GM18498 (cell line): ENCODE results near the gene HS6ST2.
"Not testable (repeated sequence)": the region's sequence is repeated elsewhere in the genome, so short reads cannot be mapped to it uniquely, and the experiment has no call there.

Source experiments
- ATAC-seq: cut with Tn5 transposase; IDR thresholded peaks from one replicate; pipeline ENCODE4 v1.9.1; 2021; ENCODE audit warnings: mild to moderate bottlenecking, moderate library complexity; ENCODE audit not compliant: unreplicated experiment

HS6ST2 gene

DNA sequence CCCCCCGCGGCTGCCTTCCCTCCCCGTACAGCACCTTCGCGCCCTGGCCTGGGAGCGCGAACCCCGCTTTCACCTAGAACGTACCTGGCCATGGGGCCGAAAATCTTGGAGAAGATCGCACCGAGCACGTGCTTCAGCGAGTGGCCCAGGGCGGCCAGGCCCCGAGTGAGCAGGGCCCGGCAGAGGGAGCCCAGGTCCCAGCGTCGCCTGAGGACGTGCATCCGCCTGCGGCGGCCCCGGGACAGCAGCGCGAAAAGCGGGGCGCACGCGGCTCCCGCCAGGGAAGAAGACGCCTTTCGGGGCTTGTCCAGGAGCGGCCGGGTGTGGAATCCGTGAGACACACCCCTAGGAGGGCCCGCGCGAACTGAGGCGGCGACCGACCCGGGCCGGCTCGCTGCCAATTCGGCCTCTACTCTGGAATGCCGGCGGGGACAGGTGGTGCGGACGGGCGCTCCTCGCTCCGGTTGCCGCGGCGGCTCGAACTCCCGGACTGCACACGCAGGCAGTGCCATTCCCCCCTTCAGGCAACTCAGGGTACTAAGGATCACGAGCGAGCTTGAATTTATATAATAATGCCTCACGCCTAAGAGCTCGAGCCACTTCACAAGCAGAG is at the start of gene HS6ST2:
HS6ST2 (minus strand) TSS at position 539 of the 613 bp plus-strand sequence.
- ATAC-seq, result no peak

DNA sequence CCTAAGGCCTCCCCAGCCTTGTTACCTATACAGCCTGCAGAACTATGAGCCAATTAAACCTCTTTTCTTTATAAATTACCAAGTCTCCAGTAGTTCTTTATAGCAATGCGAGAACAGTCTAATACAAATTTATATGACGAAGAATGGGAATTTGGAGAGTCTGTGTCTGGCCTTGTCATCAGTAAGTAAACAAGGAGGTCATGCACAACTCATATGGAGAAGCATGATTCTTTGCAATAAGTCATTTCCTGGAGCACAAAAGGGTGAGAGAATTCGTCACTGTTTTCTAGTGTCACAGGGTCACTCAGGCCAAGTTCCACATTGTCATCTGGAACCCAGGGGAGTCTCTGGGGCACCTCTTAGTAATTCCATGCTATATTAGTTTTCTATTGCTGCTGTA is 49.0 kb upstream of the HS6ST2 start:
- no peak for ATAC-seq

GRCh38 chrX:133005616-133006015 is 47.2 kb upstream of the HS6ST2 start:
- ATAC-seq, result no peak

DNA sequence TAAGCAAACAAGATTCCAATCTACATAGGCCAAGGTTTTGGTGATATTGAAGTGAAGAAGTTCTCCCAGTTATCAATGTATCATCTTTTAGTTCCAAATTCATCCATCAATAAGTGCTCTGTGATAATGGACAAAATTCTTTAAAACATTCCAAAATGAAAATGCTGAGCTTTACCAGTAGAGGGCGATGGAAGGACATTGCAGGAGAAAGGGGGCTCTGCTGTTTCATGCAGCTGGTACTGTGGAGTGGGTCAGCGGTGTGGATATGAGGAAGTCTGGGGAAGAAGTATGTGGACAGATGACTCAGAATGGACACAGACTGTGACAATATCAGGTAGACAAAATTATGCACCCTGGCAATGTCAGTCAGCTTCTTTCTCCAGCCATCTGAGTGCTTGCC is 46.6 kb upstream of the HS6ST2 start:
- ATAC-seq, result no peak

DNA sequence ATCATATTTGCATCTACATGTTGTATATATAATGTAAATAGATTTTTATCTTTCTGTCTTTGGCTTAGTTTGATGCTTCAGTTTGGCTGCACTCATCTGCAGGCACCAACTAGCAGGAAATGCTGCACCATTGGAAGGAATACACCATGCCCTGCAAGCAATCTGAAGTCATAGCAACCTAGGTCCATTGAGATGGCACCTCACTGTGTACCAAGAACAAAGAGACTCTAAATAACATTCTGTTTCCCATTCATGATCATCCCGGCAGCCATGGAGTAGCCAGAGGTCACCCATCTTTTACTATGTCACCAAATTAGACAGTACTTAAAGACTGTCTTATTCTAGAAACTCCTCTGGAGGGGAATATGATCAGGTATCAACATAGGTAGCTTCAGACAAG is 40.8 kb upstream of the HS6ST2 start:
- ATAC-seq, result no peak

DNA sequence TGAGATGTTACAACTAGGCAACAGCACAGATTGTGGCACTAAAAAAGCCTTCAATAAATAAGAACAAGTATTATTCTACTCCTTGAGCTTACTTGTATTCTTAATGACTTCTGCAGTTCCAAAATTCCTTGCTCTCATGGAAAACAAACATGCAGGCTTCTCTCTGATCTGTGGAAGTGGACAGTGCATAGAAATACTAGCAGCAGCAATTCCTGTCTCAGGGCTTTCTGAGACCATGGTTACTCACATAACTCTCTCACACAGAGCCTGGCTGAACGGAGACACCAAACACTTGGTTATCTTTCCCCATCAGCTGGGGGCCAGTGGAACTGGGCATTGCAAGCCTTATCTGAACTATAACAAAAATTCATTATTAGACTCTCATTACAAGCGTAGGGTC is 32.4 kb upstream of the HS6ST2 start:
- no peak for ATAC-seq

GRCh38 chrX:132986556-132986955 is 28.1 kb upstream of the HS6ST2 start:
- ATAC-seq, result no peak

DNA sequence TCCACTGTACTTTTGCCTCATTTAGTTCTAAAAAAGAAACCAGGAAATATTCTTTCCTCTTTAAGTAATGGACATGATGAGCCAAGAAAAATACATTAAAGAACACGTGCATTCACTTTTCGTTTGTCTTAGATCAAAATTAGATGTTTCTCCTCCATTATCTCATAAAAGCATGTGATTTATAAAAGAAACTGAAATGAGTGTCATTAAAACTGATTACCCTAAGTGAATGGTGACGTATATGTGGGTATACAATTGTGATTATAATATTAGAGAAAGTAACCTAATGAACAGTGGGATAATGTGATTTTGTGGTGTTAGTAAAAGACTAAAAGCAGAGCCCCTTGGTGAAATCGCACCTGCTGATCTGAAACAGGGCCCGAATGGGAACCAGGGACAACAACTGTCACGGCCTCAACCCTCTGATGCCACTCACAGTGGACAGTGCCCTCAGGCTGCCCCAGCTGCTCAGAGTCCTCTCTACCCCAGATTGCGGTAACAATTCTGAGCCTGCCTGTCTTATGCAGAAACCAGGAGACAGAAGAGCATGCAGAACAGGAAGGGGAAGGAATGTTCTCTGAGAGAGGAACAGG is 25.7 kb upstream of the HS6ST2 start:
- ATAC-seq, result no peak

DNA sequence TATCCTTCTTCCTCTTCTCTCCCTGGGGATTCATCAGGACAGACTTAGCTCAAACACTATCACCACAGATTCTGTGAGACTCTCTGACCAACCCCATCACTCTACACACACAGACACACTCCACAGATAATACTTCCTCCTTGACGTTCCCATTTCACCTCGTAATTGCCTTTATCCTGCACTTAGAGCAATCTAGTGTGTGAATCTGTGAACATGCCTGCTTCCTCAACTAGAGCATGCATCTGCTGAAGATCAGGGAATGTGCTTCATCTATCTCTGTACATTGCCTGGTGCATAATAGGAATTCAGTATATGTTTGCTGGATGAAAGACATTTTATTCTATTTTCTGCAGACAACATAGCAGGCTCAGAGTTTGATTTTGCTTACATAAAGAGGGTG is 25.1 kb upstream of the HS6ST2 start:
- no peak for ATAC-seq

- not testable (repeated sequence) for ATAC-seq
Measured at GRCh38 chrX:132980035-132980434, 21.6 kb upstream of the HS6ST2 start.

GRCh38 chrX:132968296-132968949 is 10.0 kb upstream of the HS6ST2 start:
- no peak for ATAC-seq

GRCh38 chrX:132967049-132967448 is 8.6 kb upstream of the HS6ST2 start:
- no peak for ATAC-seq

- ATAC-seq, result no peak
Measured at GRCh38 chrX:132965461-132965860, 7.0 kb upstream of the HS6ST2 start.

DNA sequence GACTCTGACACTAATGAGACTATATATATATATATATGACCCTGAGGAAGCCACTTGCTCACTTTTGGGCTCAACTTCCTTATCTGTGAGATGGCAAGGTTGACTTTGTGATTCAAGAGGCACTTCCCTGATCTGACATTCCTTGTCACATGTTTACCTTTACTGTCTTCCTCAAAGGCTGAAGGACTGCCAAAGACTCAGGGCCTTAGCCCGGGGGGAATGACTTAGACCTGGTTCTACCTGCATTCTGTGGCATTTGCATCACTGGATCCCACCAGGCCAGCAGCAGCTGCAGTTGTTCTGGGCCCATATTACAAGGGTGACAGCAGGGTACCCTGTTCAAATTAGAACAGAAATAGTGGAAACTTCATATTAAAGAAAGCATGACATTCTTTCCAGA is 3.1 kb upstream of the HS6ST2 start:
- no peak for ATAC-seq

DNA sequence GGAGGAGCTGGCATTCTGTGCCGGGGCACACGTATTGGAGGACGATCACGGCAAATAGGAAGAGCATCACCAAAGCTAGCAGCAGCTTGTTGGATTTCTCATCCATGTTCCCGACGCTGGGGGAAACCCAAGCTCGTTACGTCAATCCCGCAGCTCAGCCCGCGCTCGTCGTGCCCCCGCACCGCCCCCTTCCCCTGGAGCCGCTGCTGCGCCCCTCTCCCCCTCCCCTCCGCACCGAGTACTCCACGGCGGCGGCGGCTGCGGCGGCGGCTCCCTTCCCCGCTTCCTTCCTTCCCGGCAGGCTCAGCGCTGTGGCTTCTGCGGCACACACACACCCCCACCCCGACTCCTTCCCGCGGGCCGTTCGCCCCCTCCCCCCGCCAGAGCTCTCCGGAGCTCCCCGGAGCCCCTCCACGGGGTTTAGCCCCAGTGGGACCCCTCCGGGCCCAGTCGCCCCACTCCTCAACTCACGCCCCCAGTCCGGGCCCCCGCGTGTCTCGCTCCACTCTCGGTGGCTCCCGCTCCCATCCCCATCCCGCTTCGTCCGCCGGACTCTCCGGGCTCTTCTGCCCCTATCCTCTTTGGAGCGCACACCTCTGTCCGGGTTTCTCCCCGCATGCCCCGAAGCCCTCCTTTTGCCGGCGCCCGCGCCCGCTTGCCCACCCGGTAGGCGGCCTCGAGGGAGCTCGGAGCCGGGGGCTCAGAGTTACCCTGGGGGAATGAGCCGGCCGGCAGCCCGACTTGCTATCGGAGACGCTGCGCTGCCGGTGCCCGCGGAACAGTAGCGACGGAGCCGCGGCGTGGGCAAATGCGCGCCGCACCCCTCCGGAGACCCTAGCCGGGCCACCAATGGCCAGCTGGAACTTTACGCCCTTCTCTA is 978 bp downstream of the HS6ST2 start:
- no peak for ATAC-seq

DNA sequence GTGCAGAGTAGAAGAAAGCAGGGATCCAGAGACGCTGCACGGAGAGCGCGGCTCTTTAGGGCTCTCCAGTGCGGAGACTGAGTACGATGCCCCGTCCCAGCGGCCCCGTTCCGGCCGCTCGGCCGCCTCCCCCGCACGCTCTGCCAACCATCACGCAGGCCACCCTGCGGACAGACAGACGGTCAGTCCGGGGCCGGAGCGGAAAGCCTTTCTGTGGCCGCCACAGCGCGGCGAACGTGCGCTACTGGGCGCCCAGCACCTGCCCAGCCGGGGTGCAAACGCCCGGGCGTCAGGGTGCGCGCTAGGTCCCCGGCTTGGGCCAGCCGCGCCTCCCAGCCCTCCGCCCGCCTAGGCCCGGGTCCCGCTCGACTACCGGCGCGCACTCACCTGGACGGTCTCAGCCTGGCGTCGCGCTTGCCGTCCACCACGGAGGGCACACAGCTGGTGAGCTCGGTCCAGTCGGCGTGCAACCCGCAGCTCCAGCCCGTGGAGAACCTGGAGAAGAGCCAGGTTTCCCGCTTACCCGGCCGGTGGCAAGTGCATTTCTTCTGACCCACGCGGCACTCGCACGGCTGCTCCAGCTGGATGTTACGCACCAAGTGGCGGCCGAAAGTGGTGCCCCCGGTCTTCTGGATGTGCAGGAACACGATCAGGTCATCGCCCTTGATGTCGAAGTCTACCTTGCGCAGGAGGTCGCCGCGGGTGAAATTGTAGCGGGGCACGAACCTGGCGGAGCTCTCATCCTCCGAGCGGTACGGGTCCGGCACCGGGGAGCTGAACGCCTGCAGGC is 1.8 kb downstream of the HS6ST2 start:
- ATAC-seq, result no peak

DNA sequence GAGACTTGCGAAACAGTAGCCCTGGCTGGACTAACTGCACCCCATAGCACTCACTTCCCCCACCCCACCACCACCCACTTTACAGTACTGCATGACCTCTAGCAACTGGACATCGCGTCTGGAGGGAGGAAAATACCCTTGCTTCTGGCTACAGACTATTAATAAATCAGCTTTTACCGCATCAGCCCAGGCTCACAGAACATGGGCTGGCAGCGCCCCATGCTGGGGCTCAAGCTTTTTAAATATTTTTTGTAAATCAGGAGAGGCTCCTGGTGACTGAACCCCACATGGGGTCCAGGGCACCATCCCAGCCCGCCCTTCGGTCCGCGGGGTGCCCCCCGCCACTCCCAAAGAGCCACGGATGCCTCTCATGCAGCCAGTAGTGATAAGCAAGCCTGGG is 2.7 kb downstream of the HS6ST2 start:
- no peak for ATAC-seq

- no peak for ATAC-seq
Measured at GRCh38 chrX:132954323-132954722, 4.1 kb downstream of the HS6ST2 start.

- ATAC-seq, result no peak
Measured at GRCh38 chrX:132953354-132953753, 5.1 kb downstream of the HS6ST2 start.

DNA sequence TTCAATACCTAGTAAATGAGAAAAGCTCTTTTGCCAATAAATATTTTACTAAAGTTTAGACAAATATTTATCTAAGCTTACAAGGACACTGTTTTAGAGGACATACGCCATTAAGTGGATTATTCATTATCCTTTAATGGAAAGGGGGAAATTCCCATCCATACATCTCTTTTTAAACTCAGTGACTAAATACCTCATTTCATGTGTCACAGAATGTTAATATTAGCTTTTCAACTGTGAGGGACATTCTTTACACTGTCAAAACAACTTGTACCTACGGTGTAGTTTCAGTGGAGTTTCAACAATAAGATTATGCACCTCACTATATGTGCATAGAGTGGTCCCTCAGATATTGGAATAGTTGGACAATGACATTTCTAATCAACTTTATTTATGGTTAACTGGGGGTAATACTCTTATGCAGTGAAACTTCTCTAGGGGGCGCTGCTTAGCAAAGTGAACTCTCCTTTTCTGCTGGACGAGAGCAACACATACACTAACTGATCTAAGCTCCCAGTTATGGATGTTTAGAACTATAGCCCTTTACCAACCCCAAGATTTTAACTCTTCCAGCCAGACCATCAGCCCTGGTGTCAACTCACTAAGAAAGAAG is 9.7 kb downstream of the HS6ST2 start:
- ATAC-seq, result no peak
